HEK293 (cell line): ENCODE data around the gene SIX3.
A peak's percentile ranks its signal among the peaks of the same experiment; 100 is the strongest.

Experiments used
- CTCF ChIA-PET: fragments of 350-600 bp; formaldehyde crosslinking; extraction: SDS; loops from one replicate; lab custom pipeline; 2021; ENCODE audit warnings: antibody characterized with exemption; lab: Yijun Ruan, JAX
- POLR2A ChIA-PET: fragments of 300-600 bp; formaldehyde crosslinking; extraction: SDS; loops from one replicate; lab custom pipeline; 2020; ENCODE audit warnings: antibody characterized with exemption, inconsistent platforms; lab: Yijun Ruan, JAX
- H3K27ac ChIP-seq: fragments of 200-500 bp; sonication (Bioruptor generic); 2 replicates; pipeline ENCODE4 v1.5.1; 2014; ENCODE audit warnings: low read depth, low read length, control low read depth, inconsistent platforms; ENCODE audit errors: extremely low read depth
- H3K36me3 ChIP-seq, 2 experiments: fragments of 200-500 bp in 1 of 2; sonication (Bioruptor generic) in 1 of 2; 1 replicate in 1 of 2; 2 replicates in 1 of 2; pipeline ENCODE4 v1.5.1; 2014 to 2017; ENCODE audit warnings: inconsistent platforms in 2 of 2, low read length in 2 of 2; ENCODE audit not compliant: control insufficient read depth in 2 of 2, insufficient read depth in 1 of 2
- H3K4me1 ChIP-seq: fragments of 200-500 bp; sonication (Bioruptor generic); 2 replicates; pipeline ENCODE4 v1.5.1; 2014; ENCODE audit warnings: mild to moderate bottlenecking, low read length, inconsistent platforms; ENCODE audit not compliant: control insufficient read depth, insufficient read depth
- H3K4me3 ChIP-seq: 2 replicates; pipeline ENCODE4 v1.5.1; 2011; ENCODE audit warnings: low read depth, mild to moderate bottlenecking, control low read depth, low read length, moderate library complexity
- H3K9me3 ChIP-seq: fragments of 200-500 bp; sonication (Bioruptor generic); 2 replicates; pipeline ENCODE4 v1.5.1; 2014; ENCODE audit warnings: low read depth, low read length, inconsistent platforms; ENCODE audit not compliant: control insufficient read depth, insufficient read depth
- ZFHX2 ChIP-seq: fragments of 450-650 bp; formaldehyde crosslinking; conservative IDR thresholded peaks from 2 replicates; pipeline ENCODE4 v1.5.1; 2016; ENCODE audit warnings: missing biosample characterization, missing genetic modification characterization
- ZFP3 ChIP-seq: fragments of 450-650 bp; formaldehyde crosslinking; IDR thresholded peaks from 2 replicates; pipeline ENCODE4 v1.5.1; 2016; ENCODE audit warnings: low read depth, missing biosample characterization, missing genetic modification characterization
- ZFP69B ChIP-seq: fragments of 450-650 bp; formaldehyde crosslinking; IDR thresholded peaks from 2 replicates; pipeline ENCODE4 v1.5.1; 2016; ENCODE audit warnings: missing biosample characterization, missing genetic modification characterization
- ZNF16 ChIP-seq: fragments of 450-650 bp; formaldehyde crosslinking; IDR thresholded peaks from 2 replicates; pipeline ENCODE4 v1.5.1; 2016; ENCODE audit warnings: low read depth, missing biosample characterization, missing genetic modification characterization
- ZNF274 ChIP-seq, 2 experiments: fragments of 200-500 bp in 1 of 2; fragments of 450-650 bp in 1 of 2; sonication (Bioruptor generic) in 1 of 2; formaldehyde crosslinking in 1 of 2; IDR thresholded peaks; 2 replicates each; pipeline versions ENCODE4 v1.5.1 to v1.6.1; 2014 to 2016; ENCODE audit warnings: borderline replicate concordance in 1 of 2, inconsistent platforms in 1 of 2, low read length in 1 of 2, missing biosample characterization in 1 of 2, missing genetic modification characterization in 1 of 2
- ZNF629 ChIP-seq: fragments of 450-650 bp; formaldehyde crosslinking; IDR thresholded peaks from 2 replicates; pipeline ENCODE4 v1.5.1; 2017; ENCODE audit warnings: missing biosample characterization, missing genetic modification characterization
- ZNF658 ChIP-seq: fragments of 450-650 bp; formaldehyde crosslinking; IDR thresholded peaks from 2 replicates; pipeline ENCODE4; 2016; ENCODE audit warnings: missing biosample characterization, missing genetic modification characterization
- ZNF660 ChIP-seq: fragments of 450-650 bp; IDR thresholded peaks from 2 replicates; pipeline ENCODE4 v1.5.1; 2018; ENCODE audit warnings: missing biosample characterization, mild to moderate bottlenecking, missing genetic modification characterization
- ZNF830 ChIP-seq: fragments of 450-650 bp; IDR thresholded peaks from 2 replicates; pipeline ENCODE4 v1.5.0; 2018; ENCODE audit warnings: missing biosample characterization, missing genetic modification characterization, low read depth, mild to moderate bottlenecking, moderate library complexity
- TF ChIP-seq, protein P1 (sequence below): fragments of 450-650 bp; formaldehyde crosslinking; IDR thresholded peaks from 2 replicates; pipeline ENCODE4 v1.5.1; 2016; ENCODE audit warnings: missing biosample characterization, missing genetic modification characterization
- TF ChIP-seq, protein P2 (sequence below): fragments of 450-650 bp; formaldehyde crosslinking; IDR thresholded peaks from 2 replicates; pipeline ENCODE4 v1.5.1; 2017; ENCODE audit warnings: missing biosample characterization, missing genetic modification characterization
- TF ChIP-seq, protein P3 (sequence below): fragments of 450-650 bp; formaldehyde crosslinking; IDR thresholded peaks from 2 replicates; pipeline ENCODE4; 2016; ENCODE audit warnings: missing biosample characterization, missing genetic modification characterization
- TF ChIP-seq, protein P4 (sequence below): fragments of 450-650 bp; formaldehyde crosslinking; IDR thresholded peaks from 2 replicates; pipeline ENCODE4 v1.5.1; 2016; ENCODE audit warnings: missing biosample characterization, missing genetic modification characterization

SIX3 gene

DNA sequence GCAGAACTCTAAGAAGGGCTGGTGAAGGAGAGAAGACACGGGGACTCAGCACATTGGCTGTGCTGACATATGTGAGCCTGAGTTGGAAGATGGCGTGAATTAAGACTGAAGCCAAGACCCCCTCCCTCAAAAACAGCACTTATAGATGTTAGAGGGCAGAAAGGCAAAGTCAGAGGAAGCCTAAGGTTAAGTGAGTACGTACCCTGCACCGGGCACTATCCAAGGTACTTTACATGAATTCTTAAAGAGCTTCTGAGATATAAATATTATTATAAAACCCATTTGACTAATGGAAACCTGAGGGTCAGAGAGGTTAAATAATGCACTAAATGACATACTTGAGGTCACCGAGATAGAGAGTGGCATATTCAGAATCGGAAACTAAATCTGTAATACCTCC, 25.6 kb downstream of the SIX3 start:
- Histone ChIP-seq H3K4me1 (no peaks in the 10 kb centered on the region), H3K4me3 (no peak overlapping the region), H3K9me3 (no peaks in the 10 kb centered on the region), H3K27ac (no peak overlapping the region), H3K36me3 (no peaks in the 10 kb centered on the region)
- ChIA-PET CTCF (interaction anchor here (0.5 to 0.6 kb wide), 5 partner anchors 10 to 921 kb away, joined by 3 read pairs; no protein-coding TSS in a partner anchor), POLR2A (no interaction called here)
- no peak for TF ChIP-seq ZNF658 (tag by site-specific recombination)
- TF ChIP-seq, protein P1, sequence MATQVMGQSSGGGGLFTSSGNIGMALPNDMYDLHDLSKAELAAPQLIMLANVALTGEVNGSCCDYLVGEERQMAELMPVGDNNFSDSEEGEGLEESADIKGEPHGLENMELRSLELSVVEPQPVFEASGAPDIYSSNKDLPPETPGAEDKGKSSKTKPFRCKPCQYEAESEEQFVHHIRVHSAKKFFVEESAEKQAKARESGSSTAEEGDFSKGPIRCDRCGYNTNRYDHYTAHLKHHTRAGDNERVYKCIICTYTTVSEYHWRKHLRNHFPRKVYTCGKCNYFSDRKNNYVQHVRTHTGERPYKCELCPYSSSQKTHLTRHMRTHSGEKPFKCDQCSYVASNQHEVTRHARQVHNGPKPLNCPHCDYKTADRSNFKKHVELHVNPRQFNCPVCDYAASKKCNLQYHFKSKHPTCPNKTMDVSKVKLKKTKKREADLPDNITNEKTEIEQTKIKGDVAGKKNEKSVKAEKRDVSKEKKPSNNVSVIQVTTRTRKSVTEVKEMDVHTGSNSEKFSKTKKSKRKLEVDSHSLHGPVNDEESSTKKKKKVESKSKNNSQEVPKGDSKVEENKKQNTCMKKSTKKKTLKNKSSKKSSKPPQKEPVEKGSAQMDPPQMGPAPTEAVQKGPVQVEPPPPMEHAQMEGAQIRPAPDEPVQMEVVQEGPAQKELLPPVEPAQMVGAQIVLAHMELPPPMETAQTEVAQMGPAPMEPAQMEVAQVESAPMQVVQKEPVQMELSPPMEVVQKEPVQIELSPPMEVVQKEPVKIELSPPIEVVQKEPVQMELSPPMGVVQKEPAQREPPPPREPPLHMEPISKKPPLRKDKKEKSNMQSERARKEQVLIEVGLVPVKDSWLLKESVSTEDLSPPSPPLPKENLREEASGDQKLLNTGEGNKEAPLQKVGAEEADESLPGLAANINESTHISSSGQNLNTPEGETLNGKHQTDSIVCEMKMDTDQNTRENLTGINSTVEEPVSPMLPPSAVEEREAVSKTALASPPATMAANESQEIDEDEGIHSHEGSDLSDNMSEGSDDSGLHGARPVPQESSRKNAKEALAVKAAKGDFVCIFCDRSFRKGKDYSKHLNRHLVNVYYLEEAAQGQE (tag by site-specific recombination), result peak; percentile 37; the same call in 1 of the 2 replicates

DNA sequence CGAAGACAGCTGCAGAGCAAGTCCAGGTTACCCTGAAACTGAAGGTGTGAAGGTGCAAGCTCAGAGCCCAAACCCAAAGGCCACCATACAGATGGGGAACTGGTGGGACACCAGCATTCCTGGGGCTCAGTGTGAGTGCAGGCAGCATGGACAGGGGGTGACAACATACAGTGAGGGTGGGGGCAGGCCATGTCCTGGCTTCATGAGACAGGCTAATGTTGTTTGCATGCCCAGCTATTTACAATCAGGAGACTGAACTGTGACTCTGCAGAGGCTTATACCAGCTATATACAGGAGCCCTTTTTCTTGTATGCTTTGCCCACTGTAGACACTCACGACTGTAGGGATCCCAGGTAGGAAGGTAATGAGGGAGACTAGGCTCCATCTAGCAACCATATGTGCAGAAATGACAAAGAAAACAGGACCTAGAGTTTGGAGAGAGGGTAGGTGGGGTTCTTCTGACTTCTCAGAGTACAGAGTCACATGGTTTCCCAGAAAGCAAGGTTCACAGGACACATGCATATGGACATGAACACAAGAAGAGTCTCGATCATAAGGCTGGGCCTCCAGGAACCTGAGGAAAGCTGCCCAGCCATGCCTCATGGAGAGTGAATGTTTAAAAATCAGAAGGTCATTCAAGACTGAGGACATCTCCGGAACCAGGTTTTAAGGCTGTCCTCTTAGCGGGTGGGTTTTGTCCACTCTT, 26.4 kb downstream of the SIX3 start:
- Histone ChIP-seq H3K4me1 (no peaks in the 10 kb centered on the region), H3K36me3 (no peaks in the 10 kb centered on the region), H3K4me3 (no peak overlapping the region), H3K27ac (no peak overlapping the region), H3K9me3 (no peaks in the 10 kb centered on the region)
- TF ChIP-seq ZNF629 (no peak), ZFP69B (tag by site-specific recombination) (no peak), ZNF660 (tag by site-specific recombination) (no peak), ZNF16 (tag by site-specific recombination) (no peak), ZFP3 (no peak), ZNF274 (IDR thresholded peaks at IDR 0.05; ENCODE audit: low read length) (no peak), ZNF274 (tag by site-specific recombination; IDR thresholded peaks at IDR 0.05; ENCODE audit: borderline replicate concordance) (no peak), ZFHX2 (tag by site-specific recombination) (no peak), ZNF830 (tag by site-specific recombination) (no peak)
- TF ChIP-seq, protein P2, sequence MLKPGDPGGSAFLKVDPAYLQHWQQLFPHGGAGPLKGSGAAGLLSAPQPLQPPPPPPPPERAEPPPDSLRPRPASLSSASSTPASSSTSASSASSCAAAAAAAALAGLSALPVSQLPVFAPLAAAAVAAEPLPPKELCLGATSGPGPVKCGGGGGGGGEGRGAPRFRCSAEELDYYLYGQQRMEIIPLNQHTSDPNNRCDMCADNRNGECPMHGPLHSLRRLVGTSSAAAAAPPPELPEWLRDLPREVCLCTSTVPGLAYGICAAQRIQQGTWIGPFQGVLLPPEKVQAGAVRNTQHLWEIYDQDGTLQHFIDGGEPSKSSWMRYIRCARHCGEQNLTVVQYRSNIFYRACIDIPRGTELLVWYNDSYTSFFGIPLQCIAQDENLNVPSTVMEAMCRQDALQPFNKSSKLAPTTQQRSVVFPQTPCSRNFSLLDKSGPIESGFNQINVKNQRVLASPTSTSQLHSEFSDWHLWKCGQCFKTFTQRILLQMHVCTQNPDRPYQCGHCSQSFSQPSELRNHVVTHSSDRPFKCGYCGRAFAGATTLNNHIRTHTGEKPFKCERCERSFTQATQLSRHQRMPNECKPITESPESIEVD (tag by site-specific recombination), result no peak
- TF ChIP-seq, protein P3, sequence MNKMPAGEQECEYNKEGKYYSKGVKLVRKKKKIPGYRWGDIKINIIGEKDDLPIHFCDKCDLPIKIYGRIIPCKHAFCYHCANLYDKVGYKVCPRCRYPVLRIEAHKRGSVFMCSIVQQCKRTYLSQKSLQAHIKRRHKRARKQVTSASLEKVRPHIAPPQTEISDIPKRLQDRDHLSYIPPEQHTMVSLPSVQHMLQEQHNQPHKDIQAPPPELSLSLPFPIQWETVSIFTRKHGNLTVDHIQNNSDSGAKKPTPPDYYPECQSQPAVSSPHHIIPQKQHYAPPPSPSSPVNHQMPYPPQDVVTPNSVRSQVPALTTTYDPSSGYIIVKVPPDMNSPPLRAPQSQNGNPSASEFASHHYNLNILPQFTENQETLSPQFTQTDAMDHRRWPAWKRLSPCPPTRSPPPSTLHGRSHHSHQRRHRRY (tag by site-specific recombination), result no peak
- TF ChIP-seq, protein P4, sequence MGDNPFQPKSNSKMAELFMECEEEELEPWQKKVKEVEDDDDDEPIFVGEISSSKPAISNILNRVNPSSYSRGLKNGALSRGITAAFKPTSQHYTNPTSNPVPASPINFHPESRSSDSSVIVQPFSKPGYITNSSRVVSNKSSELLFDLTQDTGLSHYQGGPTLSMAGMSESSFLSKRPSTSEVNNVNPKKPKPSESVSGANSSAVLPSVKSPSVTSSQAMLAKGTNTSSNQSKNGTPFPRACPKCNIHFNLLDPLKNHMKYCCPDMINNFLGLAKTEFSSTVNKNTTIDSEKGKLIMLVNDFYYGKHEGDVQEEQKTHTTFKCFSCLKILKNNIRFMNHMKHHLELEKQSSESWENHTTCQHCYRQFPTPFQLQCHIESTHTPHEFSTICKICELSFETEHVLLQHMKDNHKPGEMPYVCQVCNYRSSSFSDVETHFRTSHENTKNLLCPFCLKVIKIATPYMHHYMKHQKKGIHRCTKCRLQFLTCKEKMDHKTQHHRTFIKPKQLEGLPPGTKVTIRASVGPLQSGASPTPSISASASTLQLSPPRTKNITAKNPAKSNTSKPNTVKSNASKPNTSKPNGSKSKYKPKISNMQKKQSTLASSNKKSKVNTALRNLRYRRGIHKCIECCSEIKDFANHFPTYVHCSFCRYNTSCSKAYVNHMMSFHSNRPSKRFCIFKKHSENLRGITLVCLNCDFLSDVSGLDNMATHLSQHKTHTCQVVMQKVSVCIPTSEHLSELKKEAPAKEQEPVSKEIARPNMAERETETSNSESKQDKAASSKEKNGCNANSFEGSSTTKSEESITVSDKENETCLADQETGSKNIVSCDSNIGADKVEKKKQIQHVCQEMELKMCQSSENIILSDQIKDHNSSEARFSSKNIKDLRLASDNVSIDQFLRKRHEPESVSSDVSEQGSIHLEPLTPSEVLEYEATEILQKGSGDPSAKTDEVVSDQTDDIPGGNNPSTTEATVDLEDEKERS (tag by site-specific recombination), result no peak
- POLR2A ChIA-PET, result no interaction called here
- CTCF ChIA-PET, result interaction anchor here (0.5 to 2.4 kb wide), 6 partner anchors 14 to 920 kb away, joined by 3 to 7 read pairs (median 3); no protein-coding TSS in a partner anchor
